ENCODE data around the gene FTO. TPM values are rescaled to one million over a fixed set of nuclear protein-coding genes. Genes with fewer than 3 reads are reported as not detected.

The FTO gene
- total and polyA plus RNA-seq, 2 of the 13 experiments (the other 11 are each of a cell fraction or from before 2014, with no cell fraction given): 41.6 to 55.8 TPM

GRCh38 chr16:54096607-54097006 lies 392.7 kb downstream of the FTO start:
- no peaks in the 10 kb centered on the region for H3K9me3 ChIP-seq (ENCODE audit: low read length)
- H3K9ac ChIP-seq (ENCODE audit: insufficient read depth, low read depth, low read length): no peak overlapping the region
- intact Hi-C loops (cut with micrococcal nuclease; ENCODE audit: unreplicated experiment): no loop called here
- no peak for TF ChIP-seq ZNF281 (CRISPR knock-in tag; IDR thresholded peaks at IDR 0.05; ENCODE audit: borderline replicate concordance)
- TF ChIP-seq ZNF264 (CRISPR knock-in tag; IDR thresholded peaks at IDR 0.05): peak; percentile 99
- no peak for TF ChIP-seq CREM (IDR thresholded peaks at IDR 0.05)
- no peak for TF ChIP-seq CREM (CRISPR knock-in tag; IDR thresholded peaks at IDR 0.05)
- TF ChIP-seq ATF4 (CRISPR knock-in tag; IDR thresholded peaks at IDR 0.05): no peak
- no peak for TF ChIP-seq BCLAF1 (IDR thresholded peaks at IDR 0.05)
- no peak for TF ChIP-seq IRF9 (CRISPR knock-in tag; IDR thresholded peaks at IDR 0.05; ENCODE audit: borderline replicate concordance)
- no peak for TF ChIP-seq ZNF350 (CRISPR knock-in tag; IDR thresholded peaks at IDR 0.05; ENCODE audit: borderline replicate concordance, low read depth)
- no peaks in the 10 kb centered on the region for H3K79me2 ChIP-seq (ENCODE audit: insufficient read depth, low read length)
- no peaks in the 10 kb centered on the region for H3K27me3 ChIP-seq (ENCODE audit: control insufficient read depth in 1 of 2, insufficient read depth in 2 of 2, low read length in 2 of 2)
- no peak for DNase-seq (ENCODE audit: low spot score)
- ATAC-seq: no peak
- ChIA-PET POLR2A (no interaction called here), CTCF (ENCODE audit: low intra/inter-chr PET ratio, low total read pairs) (no interaction called here)
- H3K36me3 ChIP-seq (replicated peaks in 1 of 2; ENCODE audit: control insufficient read depth in 1 of 2, insufficient read depth in 2 of 2, low read length in 2 of 2): no peaks in the 10 kb centered on the region; a peak in 1 of 5 replicates
- H3K27ac ChIP-seq (ENCODE audit: extremely low read length, insufficient read depth, low read length): no peak overlapping the region
- FAIRE-seq: no peak
- 95% methylated on average over 2 of the region's 2 CpGs for WGBS (ENCODE audit: low lambda C conversion rate)
- H4K20me1 ChIP-seq (ENCODE audit: insufficient read depth, low read length): no peaks in the 10 kb centered on the region
- H3K4me3 ChIP-seq (replicated peaks in 1 of 3; ENCODE audit: insufficient read depth in 1 of 3, low read depth in 2 of 3, low read length in 3 of 3): no peak overlapping the region
- in situ Hi-C loops (cut with HindIII; ENCODE audit: extremely low pct_ligation_motif_present, low pct_unique_long_range_greater_than_20kb): no loop called here
- H3K4me1 ChIP-seq (ENCODE audit: insufficient read depth, low read length): peaks cover 69% of the 10 kb centered on the region
- H3K4me2 ChIP-seq (ENCODE audit: low read depth, low read length): no peak overlapping the region
- BruUV-seq (replicated peaks): no TSS peak
- H2AFZ ChIP-seq (ENCODE audit: low read length): no peak overlapping the region
